Gastrocnemius medialis (tissue), 4 donors: ENCODE measurements around the gene MC3R.

Experiments used
- POLR2A ChIP-seq, 2 donors: fragments of 450-650 bp; IDR thresholded peaks; one replicate each; pipeline ENCODE4 v1.6.1; 2017; ENCODE audit warnings: antibody characterized with exemption in 2 of 2, mild to moderate bottlenecking in 2 of 2, moderate library complexity in 2 of 2
- TF ChIP-seq, protein P1 (sequence below), 5 experiments: fragments of 450-650 bp in 3 of 5; fragments of 200-600 bp in 2 of 5; sonication (generic) in 2 of 5; IDR thresholded peaks in 4 of 5; conservative IDR thresholded peaks in 1 of 5; 1 replicate in 4 of 5; 2 replicates in 1 of 5; pipeline ENCODE4 v1.5.1; 2016 to 2019; ENCODE audit warnings: antibody characterized with exemption in 5 of 5, mild to moderate bottlenecking in 3 of 5, moderate library complexity in 3 of 5

DNA sequence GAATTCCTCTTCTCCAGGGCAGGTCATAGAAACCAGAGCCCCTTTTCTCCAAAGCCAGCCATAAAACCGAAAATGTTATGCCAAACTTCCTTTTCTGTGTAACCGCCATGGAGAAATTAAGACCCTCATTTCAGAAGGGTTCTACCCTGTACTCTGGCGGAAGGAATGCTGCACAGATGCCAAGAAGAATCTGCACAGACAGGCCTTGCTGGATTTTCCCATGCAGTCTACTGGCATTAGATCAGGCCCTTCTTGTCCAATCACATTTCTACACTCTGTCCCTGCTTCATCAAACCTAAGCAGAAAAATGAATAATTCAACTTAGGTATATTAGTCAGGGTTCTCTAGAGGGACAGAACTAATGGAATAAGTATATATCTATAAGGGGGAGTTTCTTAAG lies 43.2 kb upstream of the MC3R start:
- TF ChIP-seq, protein P1, sequence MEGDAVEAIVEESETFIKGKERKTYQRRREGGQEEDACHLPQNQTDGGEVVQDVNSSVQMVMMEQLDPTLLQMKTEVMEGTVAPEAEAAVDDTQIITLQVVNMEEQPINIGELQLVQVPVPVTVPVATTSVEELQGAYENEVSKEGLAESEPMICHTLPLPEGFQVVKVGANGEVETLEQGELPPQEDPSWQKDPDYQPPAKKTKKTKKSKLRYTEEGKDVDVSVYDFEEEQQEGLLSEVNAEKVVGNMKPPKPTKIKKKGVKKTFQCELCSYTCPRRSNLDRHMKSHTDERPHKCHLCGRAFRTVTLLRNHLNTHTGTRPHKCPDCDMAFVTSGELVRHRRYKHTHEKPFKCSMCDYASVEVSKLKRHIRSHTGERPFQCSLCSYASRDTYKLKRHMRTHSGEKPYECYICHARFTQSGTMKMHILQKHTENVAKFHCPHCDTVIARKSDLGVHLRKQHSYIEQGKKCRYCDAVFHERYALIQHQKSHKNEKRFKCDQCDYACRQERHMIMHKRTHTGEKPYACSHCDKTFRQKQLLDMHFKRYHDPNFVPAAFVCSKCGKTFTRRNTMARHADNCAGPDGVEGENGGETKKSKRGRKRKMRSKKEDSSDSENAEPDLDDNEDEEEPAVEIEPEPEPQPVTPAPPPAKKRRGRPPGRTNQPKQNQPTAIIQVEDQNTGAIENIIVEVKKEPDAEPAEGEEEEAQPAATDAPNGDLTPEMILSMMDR (IDR thresholded peaks at IDR 0.05 in 4 of 5, conservative IDR thresholded peaks at IDR 0.05 in 1 of 5): no peak
- no peak for TF ChIP-seq POLR2A (IDR thresholded peaks at IDR 0.05)
